Epidermal melanocyte (primary cell): ENCODE data around the gene MSRB3.
"Not testable (repeated sequence)": the region's sequence is repeated elsewhere in the genome, so short reads cannot be mapped to it uniquely, and the experiment has no call there.

ENCODE experiments used
- DNase-seq: peaks from one replicate; pipeline ENCODE4 v3.0.0; 2011; ENCODE audit warnings: low spot score; ENCODE audit not compliant: insufficient read length

The MSRB3 gene

GRCh38 chr12:65450625-65451024 lies 172.1 kb downstream of the MSRB3 start:
- no peak for DNase-seq

- DNase-seq: no peak
Measured at GRCh38 chr12:65454115-65454787, 175.8 kb downstream of the MSRB3 start.

- not testable (repeated sequence) for DNase-seq
Measured at GRCh38 chr12:65457341-65457740, 178.9 kb downstream of the MSRB3 start.

- DNase-seq: no peak
Measured at GRCh38 chr12:65458718-65459117, 180.2 kb downstream of the MSRB3 start.

GRCh38 chr12:65459545-65459944 lies 181.1 kb downstream of the MSRB3 start:
- no peak for DNase-seq

- DNase-seq: no peak
Measured at GRCh38 chr12:65460063-65460462, 181.6 kb downstream of the MSRB3 start.

GRCh38 chr12:65461017-65461416 lies 182.5 kb downstream of the MSRB3 start:
- DNase-seq: no peak

- DNase-seq: no peak
Measured at GRCh38 chr12:65462484-65462883, 184.0 kb downstream of the MSRB3 start.

- DNase-seq: no peak
Measured at GRCh38 chr12:65463082-65463481, 184.6 kb downstream of the MSRB3 start.

GRCh38 chr12:65463611-65464010 lies 185.1 kb downstream of the MSRB3 start:
- DNase-seq: no peak

- no peak for DNase-seq
Measured at GRCh38 chr12:65464930-65465329, 186.4 kb downstream of the MSRB3 start.

- DNase-seq: no peak
Measured at GRCh38 chr12:65465766-65466547, 187.5 kb downstream of the MSRB3 start.

- no peak for DNase-seq
Measured at GRCh38 chr12:65466911-65467310, 188.4 kb downstream of the MSRB3 start.

- DNase-seq: no peak
Measured at GRCh38 chr12:65470256-65470655, 191.8 kb downstream of the MSRB3 start.

- DNase-seq: no peak
Measured at GRCh38 chr12:65472079-65472478, 193.6 kb downstream of the MSRB3 start.

- no peak for DNase-seq
Measured at GRCh38 chr12:65474831-65475230, 196.3 kb downstream of the MSRB3 start.

- DNase-seq: no peak
Measured at GRCh38 chr12:65477721-65478120, 199.2 kb downstream of the MSRB3 start.

- DNase-seq: not testable (repeated sequence)
Measured at GRCh38 chr12:65483891-65484516, 205.5 kb downstream of the MSRB3 start.

GRCh38 chr12:65488197-65488596 lies 209.7 kb downstream of the MSRB3 start:
- DNase-seq: no peak

- DNase-seq: no peak
Measured at GRCh38 chr12:65490250-65490649, 211.8 kb downstream of the MSRB3 start.

- DNase-seq: no peak
Measured at GRCh38 chr12:65492998-65493912, 214.8 kb downstream of the MSRB3 start.

GRCh38 chr12:65493913-65494245 lies 215.4 kb downstream of the MSRB3 start:
- no peak for DNase-seq
